ENCODE data around the gene NME3. TPM values are rescaled to one million over a fixed set of nuclear protein-coding genes. Genes with fewer than 3 reads are reported as not detected.

Gene NME3
- total and polyA plus RNA-seq, 4 donors: 21.6 to 86.2 (median 80.0) TPM

DNA sequence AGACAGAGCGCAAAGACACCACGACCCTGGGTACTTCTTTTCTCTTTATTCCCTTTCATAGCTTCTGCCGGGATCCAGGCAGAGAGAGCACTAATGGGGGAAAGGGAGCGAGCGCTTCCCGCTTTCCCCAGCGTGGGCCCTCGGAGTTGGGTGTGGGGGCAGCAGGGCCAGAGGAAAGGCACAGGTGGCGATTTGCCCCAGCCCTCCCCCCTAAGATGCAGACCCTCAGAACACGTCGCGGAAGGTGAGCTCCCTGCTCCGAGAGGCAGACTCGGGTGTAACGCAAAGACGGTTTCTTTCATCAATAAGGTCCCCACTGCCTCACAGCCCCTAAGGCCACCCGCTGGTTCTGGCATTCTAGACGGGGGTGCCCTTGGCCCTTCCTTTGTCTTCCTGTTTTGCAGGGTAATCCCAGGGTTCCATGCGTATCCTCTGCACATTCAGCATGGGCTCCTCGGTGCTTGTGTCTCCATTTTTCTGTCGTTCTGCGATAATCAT lies 570 bp upstream of the NME3 start:
- DNase-seq (ENCODE audit: low read depth in 4 of 6, low spot score in 6 of 6): no peak
- no peak overlapping the region for H3K27ac ChIP-seq (ENCODE audit: low read depth, low read length)
- no peaks in the 10 kb centered on the region for H3K27me3 ChIP-seq (ENCODE audit: control insufficient read depth, insufficient read depth, low read length)
- WGBS (ENCODE audit: insufficient coverage): 5% methylated on average over 16 of the region's 22 CpGs
- no peaks in the 10 kb centered on the region for H3K9me3 ChIP-seq (ENCODE audit: control insufficient read depth, insufficient read depth, low read length)
- peaks cover 80% of the 10 kb centered on the region for H3K36me3 ChIP-seq (ENCODE audit: control insufficient read depth, insufficient read depth, low read length)
- peak overlapping the region; percentile 68 for H3K4me3 ChIP-seq (ENCODE audit: low read depth, low read length)
- H3K4me1 ChIP-seq (ENCODE audit: control insufficient read depth, insufficient read depth, low read length): peaks cover 48% of the 10 kb centered on the region

DNA sequence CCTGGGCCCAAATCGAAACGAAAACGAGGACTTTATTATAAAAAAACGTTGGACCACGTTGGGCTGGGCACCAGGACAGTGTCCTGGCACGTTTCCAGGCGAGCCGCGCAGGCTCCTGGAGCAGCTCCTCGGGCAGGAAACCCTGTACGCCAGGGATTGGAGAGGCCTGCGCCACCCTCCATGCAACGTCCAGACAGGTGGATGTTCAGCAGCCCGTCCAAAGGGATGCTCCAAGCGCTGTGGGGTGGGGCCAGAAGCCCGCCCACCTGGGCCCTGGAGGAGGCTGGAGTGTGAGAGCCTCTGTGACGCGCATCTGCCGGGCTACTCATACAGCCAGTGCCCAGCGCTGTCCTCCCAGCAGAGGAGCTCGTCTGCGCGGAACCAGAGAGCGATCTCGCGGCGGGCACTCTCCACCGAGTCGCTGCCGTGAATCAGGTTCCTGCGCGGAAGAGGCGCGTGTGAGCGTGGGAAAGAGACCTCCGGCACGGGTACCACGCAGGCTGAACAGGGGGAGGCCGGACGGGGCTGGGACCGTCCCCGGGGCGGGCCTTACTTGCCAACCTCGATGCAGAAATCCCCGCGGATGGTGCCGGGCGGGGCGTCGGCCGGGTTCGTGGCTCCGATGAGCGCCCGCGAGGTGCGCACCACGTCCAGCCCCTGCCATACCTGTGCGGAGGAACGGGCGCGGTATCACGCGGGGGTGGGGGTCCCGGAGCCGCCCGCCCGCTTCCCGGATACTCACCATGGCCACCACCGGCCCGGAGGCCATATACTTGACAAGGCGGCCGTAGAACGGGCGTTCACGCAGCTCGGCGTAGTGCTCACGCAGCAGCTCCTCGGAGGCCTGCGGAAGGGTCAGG lies 785 bp downstream of the NME3 start:
- Histone ChIP-seq H3K9me3 (ENCODE audit: control insufficient read depth, insufficient read depth, low read length) (no peaks in the 10 kb centered on the region), H3K4me3 (ENCODE audit: low read depth, low read length) (peak overlapping the region; percentile 68), H3K4me1 (ENCODE audit: control insufficient read depth, insufficient read depth, low read length) (peaks cover 48% of the 10 kb centered on the region), H3K27me3 (ENCODE audit: control insufficient read depth, insufficient read depth, low read length) (no peaks in the 10 kb centered on the region), H3K27ac (ENCODE audit: low read depth, low read length) (peak overlapping the region; percentile 52), H3K36me3 (ENCODE audit: control insufficient read depth, insufficient read depth, low read length) (peaks cover 80% of the 10 kb centered on the region)
- WGBS (ENCODE audit: insufficient coverage): 10% methylated on average over 81 of the region's 81 CpGs
- peak in 2 of 6 donors; percentile 55 to 63 for DNase-seq (ENCODE audit: low read depth in 4 of 6, low spot score in 6 of 6)

DNA sequence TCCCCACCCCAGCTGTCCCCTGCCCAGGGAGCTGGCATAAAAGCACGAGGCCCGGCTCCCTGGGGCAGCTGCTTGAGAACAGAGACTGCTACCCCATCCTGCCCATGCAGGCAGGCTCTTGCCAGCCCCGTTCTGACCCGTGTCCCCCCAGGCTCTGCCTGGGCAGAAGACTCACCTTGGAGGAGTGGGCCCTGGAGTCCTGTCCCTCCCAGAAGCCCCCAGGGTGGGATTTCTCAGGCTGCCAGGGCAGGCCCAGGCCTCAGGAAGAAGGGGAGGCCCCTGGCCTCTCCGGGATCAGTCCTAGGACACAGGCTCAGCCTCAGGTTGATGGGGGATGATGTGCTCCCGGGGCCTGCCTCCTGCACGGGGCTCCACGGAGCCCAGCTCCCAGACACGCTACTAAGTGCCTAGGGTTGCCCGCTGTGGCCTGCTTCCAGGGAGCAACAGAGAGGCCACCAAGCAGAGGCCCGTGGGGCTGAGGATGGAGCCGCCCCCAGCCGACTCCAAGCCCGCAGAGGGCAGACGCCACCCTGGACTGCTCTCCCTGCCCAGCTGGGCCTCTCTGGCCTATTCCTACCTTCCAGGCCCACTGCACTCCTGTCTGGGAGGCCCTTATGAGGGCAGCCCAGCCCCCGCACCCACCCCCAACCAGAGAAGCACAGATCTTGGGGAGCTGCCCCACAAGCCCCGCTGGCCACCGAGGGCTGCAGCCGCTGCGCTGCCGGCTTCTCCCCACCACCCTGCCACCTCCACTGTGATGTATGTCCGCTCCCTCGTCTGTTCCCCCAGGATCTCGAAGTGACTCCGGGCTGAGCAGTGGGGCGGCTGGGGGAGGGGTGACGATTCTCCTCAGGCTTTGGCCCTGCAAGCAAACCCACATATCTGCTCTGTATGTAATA lies 1.7 kb downstream of the NME3 start:
- H3K27ac ChIP-seq (ENCODE audit: low read depth, low read length): no peak overlapping the region
- no peaks in the 10 kb centered on the region for H3K27me3 ChIP-seq (ENCODE audit: control insufficient read depth, insufficient read depth, low read length)
- no peaks in the 10 kb centered on the region for H3K9me3 ChIP-seq (ENCODE audit: control insufficient read depth, insufficient read depth, low read length)
- peak overlapping the region; percentile 68 for H3K4me3 ChIP-seq (ENCODE audit: low read depth, low read length)
- 91% methylated on average over 15 of the region's 27 CpGs for WGBS (ENCODE audit: insufficient coverage)
- no peak for DNase-seq (ENCODE audit: low read depth in 4 of 6, low spot score in 6 of 6)
- H3K4me1 ChIP-seq (ENCODE audit: control insufficient read depth, insufficient read depth, low read length): peaks cover 42% of the 10 kb centered on the region
- H3K36me3 ChIP-seq (ENCODE audit: control insufficient read depth, insufficient read depth, low read length): peaks cover 80% of the 10 kb centered on the region

DNA sequence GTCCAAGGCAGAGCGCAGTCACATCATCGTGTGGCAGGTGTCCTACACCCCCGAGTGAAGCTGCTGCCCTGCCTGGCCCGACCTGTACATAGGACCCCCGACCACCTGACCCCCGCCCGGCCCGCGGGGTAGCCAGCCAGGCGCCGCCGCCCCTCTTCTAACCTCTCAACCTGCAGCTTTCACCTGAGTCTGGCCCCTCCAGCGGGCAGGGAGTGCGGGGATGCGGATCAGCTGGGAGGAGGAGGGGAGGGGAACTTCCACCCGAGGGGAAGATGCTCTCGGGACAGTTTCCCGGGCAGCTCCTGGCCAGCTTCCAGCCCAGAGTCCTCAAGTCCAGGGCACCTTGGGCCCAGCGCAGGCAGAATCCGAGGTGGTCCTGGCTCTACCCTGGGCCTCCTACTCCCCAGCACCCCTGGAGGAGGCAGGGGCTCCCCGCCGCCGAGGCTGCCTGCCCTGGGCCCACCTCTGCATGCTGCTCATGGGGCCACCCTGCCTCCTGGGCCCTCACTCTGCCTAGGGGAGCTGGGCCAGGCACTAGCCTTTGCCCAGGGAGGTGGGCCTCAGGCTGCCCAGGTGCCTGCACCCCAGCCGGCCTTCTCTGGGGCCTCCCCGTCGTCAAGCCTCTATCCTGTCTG lies 2.5 kb downstream of the NME3 start:
- no peak overlapping the region for H3K27ac ChIP-seq (ENCODE audit: low read depth, low read length)
- peaks cover 34% of the 10 kb centered on the region for H3K4me1 ChIP-seq (ENCODE audit: control insufficient read depth, insufficient read depth, low read length)
- no peaks in the 10 kb centered on the region for H3K9me3 ChIP-seq (ENCODE audit: control insufficient read depth, insufficient read depth, low read length)
- H3K36me3 ChIP-seq (ENCODE audit: control insufficient read depth, insufficient read depth, low read length): peaks cover 80% of the 10 kb centered on the region
- WGBS (ENCODE audit: insufficient coverage): 76% methylated on average over 18 of the region's 26 CpGs
- H3K27me3 ChIP-seq (ENCODE audit: control insufficient read depth, insufficient read depth, low read length): no peaks in the 10 kb centered on the region
- DNase-seq (ENCODE audit: low read depth in 4 of 6, low spot score in 6 of 6): no peak
- no peak overlapping the region for H3K4me3 ChIP-seq (ENCODE audit: low read depth, low read length)

DNA sequence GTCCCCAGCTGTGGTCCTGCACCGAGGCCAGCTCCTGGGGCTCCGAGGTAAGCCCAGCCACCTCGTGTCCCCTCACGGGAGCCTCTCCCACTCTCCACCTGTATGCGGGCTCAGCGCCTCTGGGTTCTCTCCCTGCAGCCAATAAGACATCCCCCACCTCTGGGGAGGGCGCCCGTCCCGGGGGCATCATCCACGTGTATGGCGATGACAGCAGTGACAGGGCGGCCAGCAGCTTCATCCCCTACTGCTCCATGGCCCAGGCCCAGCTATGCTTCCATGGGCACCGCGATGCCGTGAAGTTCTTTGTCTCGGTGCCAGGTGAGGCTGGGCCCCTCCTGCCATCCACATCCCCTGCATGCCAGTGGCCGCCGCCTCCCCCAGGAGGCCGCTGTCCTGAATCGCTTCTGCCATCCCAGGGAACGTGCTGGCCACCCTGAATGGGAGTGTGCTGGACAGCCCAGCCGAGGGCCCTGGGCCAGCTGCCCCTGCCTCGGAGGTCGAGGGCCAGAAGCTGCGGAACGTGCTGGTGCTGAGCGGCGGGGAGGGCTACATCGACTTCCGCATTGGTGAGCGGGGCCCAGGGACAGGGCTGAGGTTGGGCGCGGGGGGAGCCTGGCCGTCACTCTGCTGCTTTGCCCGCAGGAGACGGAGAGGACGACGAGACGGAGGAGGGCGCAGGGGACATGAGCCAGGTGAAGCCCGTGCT lies 3.1 kb downstream of the NME3 start:
- Histone ChIP-seq H3K36me3 (ENCODE audit: control insufficient read depth, insufficient read depth, low read length) (peaks cover 84% of the 10 kb centered on the region), H3K27ac (ENCODE audit: low read depth, low read length) (no peak overlapping the region), H3K27me3 (ENCODE audit: control insufficient read depth, insufficient read depth, low read length) (no peaks in the 10 kb centered on the region), H3K9me3 (ENCODE audit: control insufficient read depth, insufficient read depth, low read length) (no peaks in the 10 kb centered on the region), H3K4me1 (ENCODE audit: control insufficient read depth, insufficient read depth, low read length) (peaks cover 31% of the 10 kb centered on the region), H3K4me3 (ENCODE audit: low read depth, low read length) (no peak overlapping the region)
- no peak for DNase-seq (ENCODE audit: low read depth in 4 of 6, low spot score in 6 of 6)
- WGBS (ENCODE audit: insufficient coverage): 73% methylated on average over 38 of the region's 41 CpGs

DNA sequence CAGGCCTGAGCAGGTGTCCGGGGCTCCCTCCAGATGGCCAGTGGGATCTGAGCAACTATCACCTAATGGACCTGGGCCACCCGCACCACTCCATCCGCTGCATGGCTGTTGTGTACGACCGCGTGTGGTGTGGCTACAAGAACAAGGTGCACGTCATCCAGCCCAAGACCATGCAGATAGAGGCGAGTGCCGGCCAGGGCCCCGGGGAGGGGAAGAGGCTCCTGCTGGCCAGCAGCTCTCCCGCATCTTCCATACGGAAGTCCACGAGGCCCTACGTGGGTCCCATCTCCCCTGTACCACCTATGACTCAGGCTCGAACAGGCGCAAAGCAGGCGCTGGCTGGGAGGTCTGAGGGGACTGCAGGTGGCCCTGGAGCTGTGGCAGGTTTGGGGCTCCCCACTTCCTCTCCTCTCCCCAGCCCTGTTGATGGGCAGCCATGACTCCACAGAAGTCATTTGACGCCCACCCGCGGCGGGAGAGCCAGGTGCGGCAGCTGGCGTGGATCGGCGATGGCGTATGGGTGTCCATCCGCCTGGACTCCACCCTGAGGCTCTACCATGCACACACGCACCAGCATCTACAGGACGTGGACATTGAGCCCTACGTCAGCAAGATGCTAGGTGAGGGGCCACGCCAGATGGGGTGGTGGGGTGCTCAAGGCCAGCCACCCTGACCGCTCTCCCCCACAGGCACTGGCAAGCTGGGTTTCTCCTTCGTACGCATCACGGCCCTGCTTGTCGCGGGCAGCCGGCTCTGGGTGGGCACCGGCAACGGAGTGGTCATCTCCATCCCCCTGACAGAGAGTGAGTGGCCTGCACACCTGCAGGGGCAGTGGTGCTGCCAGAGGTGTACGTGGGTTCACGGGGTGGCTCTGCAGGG lies 4.0 kb downstream of the NME3 start:
- no peak overlapping the region for H3K4me3 ChIP-seq (ENCODE audit: low read depth, low read length)
- H3K27me3 ChIP-seq (ENCODE audit: control insufficient read depth, insufficient read depth, low read length): no peaks in the 10 kb centered on the region
- peaks cover 29% of the 10 kb centered on the region for H3K4me1 ChIP-seq (ENCODE audit: control insufficient read depth, insufficient read depth, low read length)
- WGBS (ENCODE audit: insufficient coverage): 93% methylated on average over 38 of the region's 42 CpGs
- H3K9me3 ChIP-seq (ENCODE audit: control insufficient read depth, insufficient read depth, low read length): no peaks in the 10 kb centered on the region
- no peak for DNase-seq (ENCODE audit: low read depth in 4 of 6, low spot score in 6 of 6)
- no peak overlapping the region for H3K27ac ChIP-seq (ENCODE audit: low read depth, low read length)
- peaks cover 91% of the 10 kb centered on the region for H3K36me3 ChIP-seq (ENCODE audit: control insufficient read depth, insufficient read depth, low read length)

DNA sequence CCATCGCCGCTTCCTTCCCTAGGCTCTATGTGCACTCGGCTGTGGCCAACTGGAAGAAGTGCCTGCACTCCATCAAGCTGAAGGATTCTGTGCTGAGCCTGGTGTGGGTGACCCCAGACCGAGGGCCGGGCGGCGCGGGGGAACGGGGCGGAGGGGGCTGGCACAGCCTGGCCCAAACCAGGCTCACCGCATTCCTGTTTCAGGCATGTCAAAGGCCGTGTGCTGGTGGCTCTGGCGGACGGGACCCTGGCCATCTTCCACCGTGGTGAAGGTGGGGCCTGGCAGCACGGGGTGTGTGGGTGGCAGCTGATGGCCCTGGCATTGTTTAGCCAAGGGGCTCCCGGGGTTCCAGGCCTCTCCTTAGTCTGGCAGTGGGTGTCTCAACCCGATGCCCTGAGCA lies 4.6 kb downstream of the NME3 start:
- no peaks in the 10 kb centered on the region for H3K27me3 ChIP-seq (ENCODE audit: control insufficient read depth, insufficient read depth, low read length)
- WGBS (ENCODE audit: insufficient coverage): 90% methylated on average over 15 of the region's 18 CpGs
- peaks cover 22% of the 10 kb centered on the region for H3K4me1 ChIP-seq (ENCODE audit: control insufficient read depth, insufficient read depth, low read length)
- peaks cover 91% of the 10 kb centered on the region for H3K36me3 ChIP-seq (ENCODE audit: control insufficient read depth, insufficient read depth, low read length)
- no peak overlapping the region for H3K4me3 ChIP-seq (ENCODE audit: low read depth, low read length)
- no peaks in the 10 kb centered on the region for H3K9me3 ChIP-seq (ENCODE audit: control insufficient read depth, insufficient read depth, low read length)
- no peak overlapping the region for H3K27ac ChIP-seq (ENCODE audit: low read depth, low read length)
- DNase-seq (ENCODE audit: low read depth in 4 of 6, low spot score in 6 of 6): no peak

DNA sequence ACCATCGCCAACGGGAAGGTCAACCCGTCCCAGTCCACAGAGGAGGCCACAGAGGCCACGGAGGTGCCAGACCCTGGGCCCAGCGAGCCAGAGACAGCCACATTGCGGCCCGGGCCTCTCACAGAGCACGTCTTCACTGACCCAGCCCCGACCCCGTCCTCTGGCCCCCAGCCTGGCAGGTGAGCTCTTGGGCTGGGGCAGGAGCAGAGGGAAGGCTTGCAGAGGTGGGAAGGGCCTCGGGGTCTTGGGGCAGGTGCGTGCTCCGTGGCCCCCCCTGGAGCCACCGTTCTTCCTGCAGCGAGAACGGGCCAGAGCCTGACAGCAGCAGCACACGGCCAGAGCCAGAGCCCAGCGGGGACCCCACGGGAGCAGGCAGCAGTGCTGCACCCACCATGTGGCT lies 5.1 kb downstream of the NME3 start:
- H3K27me3 ChIP-seq (ENCODE audit: control insufficient read depth, insufficient read depth, low read length): no peaks in the 10 kb centered on the region
- H3K36me3 ChIP-seq (ENCODE audit: control insufficient read depth, insufficient read depth, low read length): peaks cover 93% of the 10 kb centered on the region
- no peak for DNase-seq (ENCODE audit: low read depth in 4 of 6, low spot score in 6 of 6)
- WGBS (ENCODE audit: insufficient coverage): 93% methylated on average over 19 of the region's 19 CpGs
- no peaks in the 10 kb centered on the region for H3K9me3 ChIP-seq (ENCODE audit: control insufficient read depth, insufficient read depth, low read length)
- H3K4me3 ChIP-seq (ENCODE audit: low read depth, low read length): no peak overlapping the region
- no peak overlapping the region for H3K27ac ChIP-seq (ENCODE audit: low read depth, low read length)
- peaks cover 21% of the 10 kb centered on the region for H3K4me1 ChIP-seq (ENCODE audit: control insufficient read depth, insufficient read depth, low read length)
